ENCODE data around the gene ALPI.

Gene ALPI

DNA sequence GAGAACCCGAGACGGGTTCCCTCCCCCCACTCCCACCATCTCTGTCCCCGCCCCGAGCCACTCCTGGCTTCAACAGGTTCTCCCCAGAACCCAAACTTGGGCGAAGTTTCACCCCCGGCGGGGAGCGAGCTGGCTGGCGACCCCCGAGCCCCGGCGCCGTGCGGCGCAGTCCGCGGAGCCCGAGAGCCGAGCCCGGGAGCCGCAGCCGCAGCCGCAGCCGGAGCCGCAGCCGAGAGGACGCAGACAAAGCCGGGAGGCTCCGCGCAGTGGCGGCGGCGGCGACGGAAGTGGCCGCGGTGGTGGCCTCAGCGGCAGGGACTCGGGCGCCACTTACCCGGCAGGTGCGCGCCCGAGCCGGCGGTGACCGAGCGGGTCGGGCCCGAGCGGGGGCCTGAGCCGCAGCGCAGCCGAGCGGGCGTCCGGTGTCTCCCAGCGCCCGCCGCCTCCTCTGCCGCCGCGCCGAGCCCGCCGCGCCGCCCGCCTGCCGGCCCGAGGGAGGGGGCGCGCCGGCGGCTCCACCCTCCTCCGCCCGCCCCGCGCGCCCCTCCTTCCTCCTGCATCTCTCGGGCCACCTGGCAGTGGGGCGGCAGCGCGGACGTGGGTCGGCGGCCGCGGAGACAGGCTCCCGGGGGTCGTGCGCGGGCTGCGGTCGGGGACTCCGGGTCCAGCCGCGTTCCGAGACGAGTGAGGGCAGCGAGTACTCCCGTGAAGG is 31.6 kb downstream of the ALPI start, which contains the start of gene ECEL1:
ECEL1 (minus strand) TSS at position 450 of the 712 bp plus-strand sequence. CDS start 1,181 bp downstream, outside the sequence.
- DNase-seq = no peak

DNA sequence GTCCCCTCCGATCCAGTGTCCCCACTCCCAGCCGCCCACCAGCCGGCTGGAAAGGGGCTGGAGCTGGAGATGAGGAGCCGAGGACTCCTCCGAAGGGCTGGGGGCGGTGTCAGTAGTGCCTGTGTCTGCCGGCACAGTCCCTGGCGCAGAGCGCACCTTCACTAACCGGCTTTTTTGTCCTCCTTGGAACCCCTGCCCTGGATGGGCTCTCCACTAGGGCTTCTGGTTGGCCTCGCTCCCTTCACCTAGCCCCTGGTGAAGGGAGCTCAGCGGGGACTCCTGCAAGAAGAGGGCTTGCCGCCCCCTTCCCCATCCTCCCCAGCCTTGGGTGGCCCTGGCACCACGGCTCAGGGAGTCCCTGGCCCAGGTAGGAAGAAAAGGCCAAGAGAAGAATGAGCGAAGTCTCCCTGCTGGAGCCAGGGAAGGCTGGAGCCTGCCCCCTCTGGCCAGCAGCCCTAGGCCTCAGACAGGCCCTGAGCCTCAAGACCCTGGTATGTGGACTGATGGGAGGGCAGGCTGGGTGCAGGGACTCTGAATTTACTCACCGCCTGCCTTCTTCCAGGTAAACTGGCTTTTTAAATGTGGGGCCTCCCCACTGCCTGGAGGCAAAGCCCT is 32.3 kb downstream of the ALPI start:
- DNase-seq = no peak

DNA sequence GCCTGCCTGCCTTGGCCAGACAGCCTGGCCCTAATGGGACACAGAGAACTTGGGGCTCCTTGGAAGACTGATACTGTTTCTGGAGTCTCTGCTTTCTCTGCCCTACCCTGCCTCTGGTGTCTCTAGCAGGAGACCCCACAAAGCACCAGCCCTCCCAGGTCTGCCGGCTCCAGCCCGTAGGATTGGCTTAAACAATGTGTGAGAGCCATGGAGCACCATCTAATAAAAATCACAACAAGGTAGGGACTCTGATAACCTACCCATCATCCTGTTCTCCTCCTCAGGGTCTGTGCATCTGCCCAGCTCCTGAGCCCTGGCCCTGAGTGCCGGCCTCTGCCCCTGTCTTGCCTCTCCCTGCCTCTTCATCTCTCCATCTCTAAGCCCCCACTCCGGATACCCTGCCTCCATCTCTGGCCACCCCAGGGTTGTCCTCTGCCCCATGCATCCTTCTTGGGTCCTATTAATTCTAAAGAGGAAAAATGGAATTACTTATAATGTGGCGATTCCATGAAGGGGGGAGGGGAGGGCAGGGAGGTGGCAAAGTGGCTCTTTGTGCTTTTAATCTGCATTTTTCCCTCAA is 32.9 kb downstream of the ALPI start:
- DNase-seq = no peak

DNA sequence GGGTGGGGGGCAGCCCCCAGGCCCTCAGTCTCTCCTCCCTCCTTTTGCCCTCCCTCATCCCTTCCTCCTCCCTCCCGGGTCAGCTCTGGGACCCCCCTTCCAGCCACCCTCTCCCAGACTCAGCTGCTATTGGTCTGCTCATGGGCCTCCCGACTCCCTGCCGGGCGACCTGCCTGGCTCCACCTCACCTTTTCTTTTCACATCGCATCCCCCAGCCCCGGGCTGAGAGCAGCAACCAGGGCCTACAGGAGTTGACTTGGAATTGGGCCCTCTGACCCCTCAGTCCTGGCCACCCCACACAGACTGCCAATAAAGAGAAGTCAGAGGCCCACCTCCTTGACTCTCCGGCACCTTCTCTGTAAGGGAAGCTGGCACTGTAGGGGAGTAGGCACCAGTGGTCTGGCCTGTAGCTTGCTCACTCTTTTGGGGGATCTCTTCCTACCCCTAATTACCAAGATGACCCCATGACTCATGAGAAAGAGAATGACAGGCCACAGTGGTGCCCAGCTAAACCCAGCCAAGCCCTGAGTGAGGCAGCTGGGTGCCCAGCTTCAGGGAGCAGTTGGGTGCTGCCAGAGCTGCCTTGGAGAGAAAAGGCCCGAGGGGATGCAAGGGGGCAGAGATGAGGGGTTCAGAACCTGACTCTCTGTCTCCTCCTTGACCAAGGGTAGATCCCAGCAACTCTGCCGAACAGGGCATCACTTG is 33.7 kb downstream of the ALPI start:
- DNase-seq = no peak

DNA sequence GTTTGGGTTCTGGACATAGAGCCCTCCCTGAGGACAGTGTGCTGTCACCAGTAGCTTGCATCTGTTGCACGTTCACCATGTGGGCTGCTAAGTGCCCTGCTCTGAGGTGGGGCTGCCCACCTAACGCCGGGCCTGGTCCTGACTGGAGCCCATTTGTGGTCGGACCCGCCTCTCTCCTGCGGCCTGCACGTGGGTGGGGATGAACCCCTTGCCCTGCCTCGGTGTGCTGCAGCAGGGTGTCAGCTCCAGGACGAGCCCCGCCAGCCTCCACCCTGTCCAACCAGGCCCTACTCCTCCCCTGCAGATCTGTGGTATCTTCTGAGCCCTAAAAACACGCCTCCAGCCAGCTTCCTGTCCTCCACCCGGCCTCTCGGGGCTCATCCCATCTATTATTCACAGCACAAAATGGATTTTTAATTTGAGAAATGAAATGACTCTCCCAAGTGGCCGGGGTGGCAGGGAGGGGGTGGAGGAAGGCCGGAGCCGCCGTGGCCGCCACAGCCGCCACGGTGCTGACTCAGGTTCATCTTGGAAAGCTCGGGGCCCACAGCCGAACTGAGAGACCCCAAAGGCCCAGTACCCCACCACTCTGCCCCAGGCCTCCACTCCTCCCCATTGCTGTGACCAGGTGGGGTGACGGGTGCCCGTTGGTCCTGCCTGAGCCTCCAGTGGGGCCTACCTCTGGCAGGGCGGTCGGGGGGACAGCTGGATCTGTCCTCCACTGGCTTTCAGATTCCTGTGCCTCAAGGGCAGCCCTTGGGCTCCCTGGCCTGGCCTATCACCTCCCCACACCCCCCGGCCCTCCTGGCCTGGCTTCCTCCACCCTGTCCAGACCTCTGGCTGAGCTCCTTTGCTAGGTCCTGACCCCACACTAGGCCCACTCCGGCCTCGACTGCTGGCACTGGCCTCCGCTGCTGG is 34.5 kb downstream of the ALPI start:
- DNase-seq = no peak

DNA sequence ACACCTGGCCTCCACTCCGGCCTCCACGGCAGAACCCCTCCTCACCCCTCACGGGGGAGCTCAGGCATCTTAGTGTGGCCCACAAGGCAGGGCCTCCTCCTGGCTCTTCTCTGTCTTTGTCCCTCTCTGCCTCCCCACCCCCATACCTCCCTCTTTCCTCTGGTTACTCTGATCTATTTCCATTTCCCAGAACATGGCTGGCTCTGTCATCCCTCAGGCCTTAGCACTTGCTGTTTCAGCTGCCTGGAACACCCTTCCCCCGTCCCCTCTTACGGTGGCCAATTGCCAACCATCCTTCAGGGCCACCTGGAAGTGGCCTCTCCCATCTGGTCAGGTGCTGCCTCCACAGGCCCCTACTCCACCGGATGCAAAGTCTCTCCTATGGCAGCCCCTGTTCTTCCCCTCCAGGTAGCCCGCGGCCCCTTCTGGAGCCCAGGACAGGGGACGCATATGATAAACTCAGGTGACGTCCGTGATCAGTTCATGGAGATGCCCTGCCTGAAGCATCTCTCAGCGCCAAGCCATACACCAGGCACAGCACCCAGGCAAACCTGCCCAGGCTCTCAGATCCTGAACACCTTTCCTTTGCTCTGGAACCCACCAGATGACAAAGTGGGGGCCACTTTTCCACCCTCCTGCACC is 35.3 kb downstream of the ALPI start:
- no peak for DNase-seq

DNA sequence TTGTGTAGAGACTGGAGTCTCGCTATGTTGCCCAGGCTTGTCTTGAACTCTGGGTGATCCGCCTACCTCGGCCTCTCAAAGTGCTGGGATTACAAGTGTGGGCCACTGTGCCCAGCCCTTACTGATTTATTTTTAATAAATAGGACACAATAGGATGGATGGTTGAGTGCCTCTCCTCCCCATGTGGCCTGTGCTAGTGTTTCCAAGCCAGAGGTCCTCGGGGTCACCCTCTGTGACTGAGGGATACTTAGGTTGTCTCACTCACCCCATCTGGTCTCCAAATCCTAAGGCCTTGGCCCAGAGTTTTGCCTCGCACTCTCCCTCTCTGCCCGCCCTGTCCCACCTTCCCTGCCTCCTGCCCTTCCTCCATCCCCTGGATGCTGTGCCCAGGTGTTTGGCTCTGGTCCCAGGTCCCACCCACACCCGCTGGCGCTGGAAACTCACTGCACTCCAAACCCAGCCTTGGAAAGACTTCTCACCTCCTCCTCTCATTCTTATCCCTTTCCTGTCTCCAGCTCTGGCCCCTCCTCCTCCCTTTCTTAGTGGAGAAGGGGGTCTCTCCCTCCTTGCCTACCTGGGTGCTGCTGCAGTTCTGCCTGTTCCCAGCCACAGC is 36.4 kb downstream of the ALPI start:
- no peak for DNase-seq

DNA sequence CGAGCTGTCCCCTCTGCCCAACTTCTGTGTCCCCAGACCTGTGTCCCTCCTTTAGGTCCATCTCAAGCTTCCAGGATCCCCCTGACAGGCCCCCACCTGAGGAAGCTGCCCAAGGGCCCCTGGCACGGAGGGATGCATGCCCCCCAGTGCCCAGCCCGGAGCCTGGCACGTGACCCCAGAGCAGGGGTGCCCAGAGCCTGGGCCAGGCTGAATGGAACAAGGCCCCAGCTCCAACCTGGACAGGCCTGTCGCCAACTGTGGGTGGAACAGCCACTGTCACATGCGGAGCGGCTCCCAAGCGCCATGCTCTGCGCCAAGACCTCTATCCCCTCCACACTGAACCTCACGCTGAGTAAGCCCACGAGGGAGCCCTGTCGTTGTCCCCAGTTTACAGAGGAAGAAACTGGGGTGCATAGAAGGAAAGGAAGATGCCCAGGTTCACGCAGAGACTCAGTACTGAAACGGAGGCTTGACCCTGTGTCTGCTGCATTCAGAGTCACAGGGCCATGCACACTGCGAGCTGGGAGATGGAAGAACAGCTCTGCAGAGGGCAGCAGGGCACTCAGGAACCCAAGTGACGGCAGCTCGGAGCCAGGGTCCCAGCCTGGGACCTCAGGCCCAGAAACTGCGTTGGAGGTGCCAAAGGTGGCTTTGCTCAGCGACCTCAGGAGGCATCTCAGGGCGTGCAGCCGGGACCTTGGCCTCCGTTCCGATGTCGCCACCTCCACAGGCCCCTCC is 37.2 kb downstream of the ALPI start:
- DNase-seq = no peak

DNA sequence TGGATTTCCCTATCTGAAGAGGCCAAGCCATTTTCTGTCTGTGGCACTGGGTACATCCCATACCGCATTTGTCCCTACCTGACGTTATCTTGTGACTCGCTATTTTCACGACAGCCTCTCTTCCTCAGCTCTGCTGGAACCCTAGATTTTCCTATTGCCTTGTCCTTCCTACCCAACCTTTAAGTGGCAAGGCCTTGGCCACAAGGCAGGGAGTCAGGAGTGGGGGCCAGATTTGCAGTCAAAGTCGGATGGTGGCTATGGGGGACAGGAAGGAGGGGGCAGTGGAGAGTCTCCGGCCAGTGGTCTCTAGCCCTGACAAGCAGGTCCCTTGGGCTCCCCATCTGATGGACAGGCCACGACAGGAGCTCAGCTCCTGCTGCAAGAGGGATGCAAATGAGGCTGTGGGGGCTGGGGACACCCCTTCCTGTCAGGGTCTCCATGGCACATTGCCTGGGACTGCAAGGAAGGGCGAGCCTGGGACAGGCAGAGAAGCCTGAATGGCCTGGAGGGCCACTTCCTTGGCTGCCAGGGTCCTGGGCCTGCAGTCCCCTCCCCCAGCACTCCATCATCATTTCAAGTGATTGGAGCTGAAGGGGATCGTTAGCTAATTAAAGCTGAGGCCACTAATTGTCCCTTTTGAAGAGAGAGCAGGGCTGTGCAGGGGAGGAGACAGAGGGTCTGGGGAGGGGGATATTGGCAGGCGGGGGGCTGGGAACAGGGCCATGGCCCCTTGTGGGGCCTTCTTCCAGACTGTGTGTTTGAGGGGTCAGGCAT is 37.9 kb downstream of the ALPI start:
- no peak for DNase-seq

DNA sequence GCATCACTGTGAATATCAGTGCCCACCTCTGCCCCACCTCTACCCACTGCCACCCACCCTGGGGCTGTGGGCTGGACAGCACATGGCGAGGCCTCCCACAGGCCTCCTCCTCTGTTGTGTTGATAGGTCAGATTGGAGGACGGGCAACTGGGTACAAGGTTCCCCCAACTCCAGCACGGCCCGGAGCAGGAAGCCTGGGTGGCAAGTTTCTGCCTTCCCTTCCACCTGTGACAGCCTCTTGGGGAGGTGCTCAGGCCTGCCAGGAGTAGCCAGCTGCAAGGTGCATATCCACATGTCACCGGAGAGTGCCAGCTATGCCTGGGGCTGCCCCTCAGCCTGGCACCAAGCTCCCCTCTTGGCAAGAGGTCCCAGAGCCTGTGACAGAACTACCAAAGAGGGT is 38.6 kb downstream of the ALPI start:
- DNase-seq = no peak

DNA sequence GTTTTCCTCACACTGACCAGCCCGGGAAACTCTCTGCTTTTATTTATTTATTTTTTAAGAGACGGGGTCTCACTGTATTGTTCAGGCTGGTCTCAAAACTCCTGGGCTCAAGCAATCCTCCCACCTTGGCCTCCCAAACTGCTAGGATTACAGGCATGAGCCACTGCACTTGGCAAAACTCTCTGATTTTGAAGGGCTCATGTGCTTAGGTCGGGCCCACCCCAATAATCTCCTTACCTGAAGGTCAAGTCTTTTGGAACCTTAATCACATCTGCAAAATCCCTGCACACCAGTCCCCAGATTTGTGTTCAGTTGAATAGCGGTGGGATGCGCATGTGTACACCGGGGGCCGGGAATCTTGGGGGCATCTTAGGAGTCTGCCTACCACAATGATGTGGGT is 39.3 kb downstream of the ALPI start:
- no peak for DNase-seq

DNA sequence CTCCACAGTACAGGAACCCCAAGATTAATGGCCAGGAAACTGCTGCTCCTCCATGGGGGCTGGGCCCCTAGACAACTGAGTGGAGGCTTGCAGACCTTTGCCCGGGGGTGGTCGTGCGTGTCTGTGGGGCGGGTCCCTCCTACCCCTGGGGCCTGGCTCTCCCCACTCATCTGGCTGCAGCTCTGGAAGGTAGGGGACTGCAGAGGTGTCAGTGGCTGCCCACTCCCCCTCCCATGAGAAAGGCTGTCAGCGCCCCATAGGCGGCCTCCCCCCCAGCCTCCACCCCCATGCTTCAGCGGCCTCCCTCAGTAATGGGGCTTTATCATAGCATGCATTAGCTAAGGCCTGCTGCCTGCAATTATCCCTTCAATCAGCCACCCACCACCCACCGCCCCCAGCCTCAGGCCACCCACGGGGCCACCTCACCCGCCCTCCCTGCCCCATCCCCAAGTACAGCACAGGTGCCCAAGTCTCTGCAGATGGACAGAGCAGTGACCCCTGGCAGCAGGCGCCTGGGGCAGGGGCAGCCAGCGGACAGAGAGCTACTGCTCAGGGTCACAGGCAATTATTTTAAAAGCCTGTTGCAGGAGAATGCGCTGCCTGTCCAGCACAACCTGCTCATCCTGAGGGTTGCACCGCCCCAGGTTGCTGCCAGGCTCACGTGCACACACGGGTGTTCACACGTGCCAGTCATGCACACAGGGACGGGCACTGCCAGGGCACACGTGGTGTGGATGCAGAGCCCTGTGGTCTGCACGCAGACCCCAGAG is 40.7 kb downstream of the ALPI start:
- no peak for DNase-seq

DNA sequence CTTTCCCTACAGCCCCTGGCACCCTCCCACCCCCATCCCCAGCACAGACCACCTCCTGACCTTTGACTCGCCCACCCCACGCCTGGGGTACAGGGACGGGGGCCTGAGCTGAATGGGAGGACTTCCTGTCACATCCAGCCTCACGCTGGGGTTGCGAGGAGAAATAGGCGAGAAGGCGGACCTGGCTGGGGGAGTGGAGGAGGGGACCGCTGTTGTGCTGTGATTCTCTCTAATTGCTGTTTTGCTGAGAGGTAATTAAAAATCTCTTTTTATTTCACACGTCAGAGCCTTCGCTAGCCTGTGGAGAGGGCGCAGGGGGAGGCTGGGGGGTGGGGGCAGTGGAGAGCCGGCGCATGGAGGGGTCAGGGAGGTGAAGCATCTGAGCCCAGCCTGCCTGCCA is 41.4 kb downstream of the ALPI start:
- no peak for DNase-seq

DNA sequence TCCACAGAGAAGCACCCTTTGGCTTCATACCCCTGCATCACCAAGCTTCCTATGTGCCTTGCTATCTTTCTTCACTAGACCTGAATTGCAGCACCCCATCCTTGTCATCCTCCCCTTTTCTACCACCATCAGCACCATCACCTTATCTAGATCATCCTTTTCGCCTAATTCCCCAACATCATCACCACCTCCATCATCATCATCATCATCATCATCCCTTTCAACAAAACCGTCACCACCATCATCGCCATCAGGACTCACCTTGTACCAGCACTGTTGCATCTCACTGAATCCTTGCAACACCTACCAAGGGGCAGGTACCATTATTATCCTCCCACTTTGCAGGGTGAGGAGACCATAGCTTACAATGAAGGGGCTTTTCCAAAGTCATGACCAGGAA is 42.5 kb downstream of the ALPI start:
- DNase-seq = no peak

DNA sequence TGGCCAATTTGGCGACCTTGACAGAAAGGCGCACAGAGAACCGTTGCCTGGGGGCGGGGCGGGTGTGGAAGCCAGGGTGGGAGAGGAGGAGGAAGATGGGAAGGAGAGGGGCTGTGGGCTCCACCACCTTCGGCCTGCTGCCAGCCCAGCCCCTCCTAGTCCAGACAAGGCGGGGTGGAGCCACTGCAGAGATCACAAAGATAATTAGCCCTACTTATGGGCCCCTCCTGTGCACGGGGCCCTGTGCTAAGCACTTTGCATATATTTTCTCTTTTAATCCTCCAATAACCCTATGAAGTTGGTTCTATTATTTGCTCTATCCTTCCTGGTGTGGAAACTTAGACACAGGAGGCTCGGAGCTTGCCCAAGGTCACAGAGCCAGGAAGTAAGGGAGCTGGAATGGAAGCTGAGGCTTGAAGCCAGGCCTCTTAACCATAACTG is 45.4 kb downstream of the ALPI start:
- DNase-seq = no peak

DNA sequence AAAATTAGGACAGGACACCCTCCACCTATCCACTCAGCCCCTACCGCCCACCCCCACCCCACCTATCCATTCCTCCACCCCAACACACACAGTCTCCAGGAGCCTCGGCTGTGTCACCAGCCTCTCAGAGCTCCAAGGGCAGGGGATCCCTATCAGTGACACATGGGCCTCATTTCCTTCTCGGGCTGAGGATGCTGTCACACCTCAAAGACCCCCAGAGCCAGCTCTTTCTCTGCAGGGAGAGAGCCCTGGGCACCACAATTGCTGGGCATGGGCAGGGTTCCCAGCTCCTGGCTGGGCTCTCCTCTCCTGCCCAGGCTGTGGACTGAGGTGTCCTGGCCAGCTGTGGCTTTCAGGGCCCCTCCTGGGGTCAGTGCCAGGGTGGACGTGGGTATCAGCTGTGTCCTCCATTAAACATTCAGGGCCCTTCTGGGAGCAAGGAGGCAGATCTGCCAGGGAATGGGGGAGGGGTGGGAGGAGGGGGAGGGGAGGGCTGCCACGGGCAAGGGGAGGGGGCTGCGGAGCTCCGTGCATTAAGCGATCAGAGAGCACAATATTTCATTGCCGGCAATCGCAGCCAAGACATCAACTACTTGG is 45.9 kb downstream of the ALPI start:
- DNase-seq = no peak

DNA sequence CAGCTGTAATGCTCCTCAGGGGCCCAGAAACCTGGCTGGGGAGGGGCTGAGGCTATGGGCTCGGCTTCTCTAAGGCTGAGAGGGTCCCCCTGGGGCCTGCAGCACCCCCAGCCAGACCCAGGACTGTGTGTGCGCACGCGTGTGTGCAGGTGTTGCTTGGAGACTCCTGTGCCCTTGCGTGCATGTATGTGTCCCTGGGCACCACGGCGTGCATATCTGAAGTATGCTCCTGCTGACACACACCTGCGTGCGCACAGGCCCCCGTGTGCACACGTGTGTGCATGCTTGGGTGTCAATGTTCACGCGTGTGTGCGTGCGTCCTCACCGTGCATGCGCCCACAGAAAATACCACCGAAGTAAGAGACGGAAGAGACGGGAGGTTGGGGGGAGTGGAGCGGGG is 46.6 kb downstream of the ALPI start:
- DNase-seq = no peak

DNA sequence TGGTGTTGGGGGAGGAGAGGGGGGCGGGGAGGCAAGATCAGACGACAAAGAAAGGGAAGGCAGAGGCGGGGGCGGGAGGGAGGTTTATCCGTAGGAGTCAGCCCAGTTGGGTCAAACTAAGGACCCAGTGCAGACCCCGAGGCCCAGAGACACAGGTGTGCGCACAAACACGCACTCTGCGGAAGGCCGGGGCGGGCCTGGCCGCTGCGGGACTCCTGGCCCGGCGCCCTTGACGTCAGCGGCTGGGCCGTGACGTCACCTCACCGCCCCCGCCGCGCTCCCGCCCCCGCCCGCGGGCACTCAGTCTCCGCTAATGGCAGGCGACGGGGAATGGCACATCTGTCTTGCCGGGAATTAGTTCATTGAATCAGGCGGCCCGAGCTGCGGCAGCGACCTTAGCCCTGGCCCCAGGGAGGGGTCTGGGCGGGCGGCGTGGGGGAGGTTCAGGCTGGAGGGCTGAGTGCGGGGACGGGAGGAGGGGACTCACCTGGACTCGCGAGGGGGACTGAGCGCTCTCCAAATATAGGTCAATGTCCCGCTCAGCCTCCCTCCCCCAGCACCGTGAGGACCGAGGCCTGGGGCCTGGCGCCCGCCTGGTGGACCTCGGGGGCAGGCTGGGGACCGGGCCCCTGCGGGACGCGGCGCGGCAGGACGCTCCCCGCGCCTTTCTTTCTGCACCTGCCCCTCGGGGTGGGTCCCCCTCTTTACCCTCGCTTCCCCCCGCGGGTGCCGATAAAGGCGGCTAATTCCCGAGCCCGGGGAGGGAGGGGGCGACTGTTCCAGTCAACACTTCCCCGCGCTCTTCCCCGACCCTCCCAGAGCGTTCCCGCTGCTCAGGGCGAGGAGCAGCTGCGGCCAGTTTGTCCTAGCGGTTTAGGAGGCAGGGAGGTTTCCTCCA is 47.2 kb downstream of the ALPI start:
- DNase-seq = no peak
